LHCN-M2 (cell line): ENCODE results near the gene FRMD6. TPM values are rescaled to one million over a fixed set of nuclear protein-coding genes. Genes with fewer than 3 reads are reported as not detected.
A peak's percentile ranks its signal among the peaks of the same experiment; 100 is the strongest.

Source experiments
- DNase-seq: peaks from one replicate; pipeline ENCODE4 v3.0.0-alpha.2; 2012; ENCODE audit warnings: low read depth
- polyA plus RNA-seq: library from polyadenylated mRNA; unstranded; fragments of >200 nt; gene quantifications from one replicate; pipeline ENCODE4 v1.2.1, GENCODE V29; 2012; ENCODE audit warnings: missing spikeins
- total RNA-seq: library from RNA; depleted of rRNA; stranded (reverse); fragments of >200 nt; gene quantifications from 2 replicates; pipeline ENCODE4 v1.2.3, GENCODE V29; 2014; rRNA removed

Gene FRMD6
- 170 and 223 TPM in 2 replicates for total RNA-seq
- 117 TPM for polyA plus RNA-seq

- peak; percentile 86 for DNase-seq
Measured at GRCh38 chr14:51651388-51652167, at the start of gene FRMD6. Gene FRMD6, plus strand, starts transcription at chr14:51651910. Its CDS starts 37,927 bp downstream, at chr14:51689837.

- DNase-seq = no peak
Measured at GRCh38 chr14:51602310-51602709, 49.4 kb upstream of the FRMD6 start.

GRCh38 chr14:51603495-51603894 lies 48.2 kb upstream of the FRMD6 start:
- DNase-seq = no peak

GRCh38 chr14:51604073-51604472 lies 47.6 kb upstream of the FRMD6 start:
- DNase-seq = peak; percentile 69

GRCh38 chr14:51605575-51605974 lies 46.1 kb upstream of the FRMD6 start:
- DNase-seq = no peak

GRCh38 chr14:51607711-51608110 lies 44.0 kb upstream of the FRMD6 start:
- no peak for DNase-seq

GRCh38 chr14:51609251-51609954 lies 42.3 kb upstream of the FRMD6 start:
- DNase-seq = peak; percentile 70

- peak; percentile 95 for DNase-seq
Measured at GRCh38 chr14:51609955-51610283, 41.8 kb upstream of the FRMD6 start.

- DNase-seq = peak; percentile 36
Measured at GRCh38 chr14:51610771-51611170, 40.9 kb upstream of the FRMD6 start.

GRCh38 chr14:51612449-51612848 lies 39.3 kb upstream of the FRMD6 start:
- DNase-seq = no peak

GRCh38 chr14:51613416-51613815 lies 38.3 kb upstream of the FRMD6 start:
- no peak for DNase-seq

- DNase-seq = peak; percentile 24
Measured at GRCh38 chr14:51614707-51615106, 37.0 kb upstream of the FRMD6 start.

GRCh38 chr14:51616256-51616655 lies 35.5 kb upstream of the FRMD6 start:
- DNase-seq = peak; percentile 73

- peak; percentile 92 for DNase-seq
Measured at GRCh38 chr14:51616724-51617409, 34.8 kb upstream of the FRMD6 start.

GRCh38 chr14:51619561-51619960 lies 32.1 kb upstream of the FRMD6 start:
- no peak for DNase-seq

- no peak for DNase-seq
Measured at GRCh38 chr14:51620056-51620455, 31.7 kb upstream of the FRMD6 start.

- DNase-seq = no peak
Measured at GRCh38 chr14:51621654-51622053, 30.1 kb upstream of the FRMD6 start.

- DNase-seq = no peak
Measured at GRCh38 chr14:51622376-51622775, 29.3 kb upstream of the FRMD6 start.

GRCh38 chr14:51624955-51625569 lies 26.6 kb upstream of the FRMD6 start:
- DNase-seq = no peak

- no peak for DNase-seq
Measured at GRCh38 chr14:51626185-51626584, 25.5 kb upstream of the FRMD6 start.

GRCh38 chr14:51626788-51627187 lies 24.9 kb upstream of the FRMD6 start:
- DNase-seq = no peak

- DNase-seq = no peak
Measured at GRCh38 chr14:51627313-51627712, 24.4 kb upstream of the FRMD6 start.
